Islet precursor cell (in vitro differentiated cells): ENCODE measurements around the gene WASF3.
A peak's percentile ranks its signal among the peaks of the same experiment; 100 is the strongest.

Experiments used
- DNase-seq: peaks from one replicate; pipeline ENCODE4 v3.0.0-alpha.2; 2018

Gene WASF3

DNA sequence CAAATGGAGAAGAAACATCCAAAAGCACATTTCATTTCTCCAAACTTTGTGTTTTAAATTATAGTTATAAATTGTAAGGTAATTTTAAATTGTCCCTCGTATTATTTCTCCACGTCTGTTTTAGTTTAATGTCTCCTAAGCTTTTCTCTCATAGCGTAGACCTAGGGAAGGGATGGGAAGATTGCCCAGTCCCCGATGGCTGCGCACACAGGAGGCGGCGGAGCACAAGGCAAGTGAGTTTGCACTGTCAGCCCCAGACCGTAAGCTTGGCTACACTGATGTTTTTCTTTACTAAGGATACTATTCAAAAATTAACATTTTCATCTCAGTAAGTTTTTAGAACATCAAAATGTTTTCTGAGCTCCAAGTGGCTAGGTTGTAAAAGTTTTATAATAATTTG is 130.8 kb downstream of the WASF3 start:
- DNase-seq = no peak

- DNase-seq = no peak
Measured at GRCh38 chr13:26688980-26689379, 131.5 kb downstream of the WASF3 start.

- DNase-seq = no peak
Measured at GRCh38 chr13:26693749-26694463, 136.4 kb downstream of the WASF3 start.

GRCh38 chr13:26694609-26695359 is 137.3 kb downstream of the WASF3 start:
- DNase-seq = no peak

GRCh38 chr13:26695360-26695705 is 137.8 kb downstream of the WASF3 start:
- no peak for DNase-seq

DNA sequence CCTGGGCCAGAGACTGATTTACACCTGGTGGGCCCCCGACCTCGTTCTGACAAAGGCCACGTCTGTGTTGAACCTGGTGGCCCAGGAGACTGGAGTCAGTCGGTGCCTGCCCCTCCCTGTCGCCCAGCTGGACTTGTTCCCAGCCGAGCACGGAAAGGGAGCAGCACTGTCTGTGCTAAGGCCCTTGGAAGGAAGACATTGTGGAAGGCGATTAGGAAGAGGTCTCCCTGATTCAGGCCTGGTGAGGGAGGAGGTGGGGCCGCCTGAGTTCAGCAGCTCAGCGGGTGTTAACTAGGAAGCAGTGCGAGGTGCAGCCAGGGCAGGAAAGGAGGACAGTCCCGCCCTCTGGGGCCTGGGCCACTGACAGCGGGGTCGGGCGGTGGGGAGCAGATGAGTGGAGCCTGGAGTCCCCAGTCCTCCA is 138.4 kb downstream of the WASF3 start:
- no peak for DNase-seq

DNA sequence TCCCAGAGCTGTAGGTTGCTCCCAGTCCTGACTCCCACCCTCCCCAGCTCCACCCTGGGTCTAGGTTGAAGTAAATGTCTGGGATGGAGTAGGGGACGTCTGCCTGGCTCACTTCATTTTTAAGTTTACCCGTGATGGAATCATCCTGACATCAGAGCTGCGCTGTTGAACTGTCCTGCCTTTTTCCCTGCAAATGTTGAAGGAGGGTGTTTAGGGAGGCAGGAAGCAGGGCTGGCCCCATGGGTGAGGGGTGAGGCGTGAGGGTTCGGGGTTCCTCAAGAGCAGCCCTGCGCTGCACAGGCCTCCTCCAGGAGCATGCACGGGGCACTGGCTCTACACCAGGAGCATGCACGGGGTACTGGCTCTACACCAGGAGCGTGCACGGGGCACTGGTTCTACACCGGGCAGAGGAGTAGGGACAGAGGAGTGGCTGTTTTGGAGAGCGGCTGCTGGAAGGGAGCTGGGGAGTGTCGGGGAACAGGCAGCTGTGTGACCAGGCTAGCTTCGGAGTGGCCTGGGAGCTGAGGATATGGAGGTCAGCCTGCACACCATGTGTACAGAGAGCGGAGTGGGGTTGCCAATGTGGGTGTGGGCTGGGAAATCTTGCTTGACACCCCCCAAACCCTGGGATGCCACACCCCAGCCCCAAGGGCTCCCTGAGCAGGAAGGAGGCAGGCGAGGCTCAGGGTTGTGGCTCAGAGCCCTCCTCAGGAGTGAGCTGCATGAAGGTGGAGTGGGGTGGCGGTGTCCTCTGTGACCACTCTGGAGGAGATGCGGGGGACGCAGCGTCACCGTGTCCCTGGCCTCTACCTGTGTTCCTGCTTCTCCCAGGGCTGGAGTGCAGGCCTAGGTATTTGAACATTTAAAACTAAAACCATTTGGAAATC is 139.8 kb downstream of the WASF3 start:
- no peak for DNase-seq

- DNase-seq = peak; percentile 92
Measured at GRCh38 chr13:26698392-26699196, 141.1 kb downstream of the WASF3 start.

- no peak for DNase-seq
Measured at GRCh38 chr13:26699197-26699490, 141.7 kb downstream of the WASF3 start.

- DNase-seq = no peak
Measured at GRCh38 chr13:26705536-26705935, 148.1 kb downstream of the WASF3 start.

DNA sequence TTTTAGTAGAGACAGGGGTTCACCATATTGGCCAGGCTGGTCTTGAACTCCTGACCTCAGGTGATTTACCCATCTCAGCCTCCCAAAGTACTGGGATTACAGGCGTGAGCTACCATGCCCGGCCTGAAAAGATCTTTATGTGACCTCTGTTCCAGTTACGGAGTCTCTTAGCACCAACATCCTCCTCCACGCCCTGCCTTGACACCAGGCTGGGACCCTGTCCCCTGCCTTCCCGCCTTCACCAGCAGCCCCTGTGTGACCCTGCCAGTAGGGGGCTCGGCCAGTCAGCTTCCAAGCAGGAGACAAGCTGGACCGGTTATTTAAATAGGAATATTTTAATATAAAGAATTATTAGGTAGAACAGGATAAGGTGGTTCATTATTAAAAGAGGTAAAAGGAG is 148.9 kb downstream of the WASF3 start:
- no peak for DNase-seq

- peak; percentile 73 for DNase-seq
Measured at GRCh38 chr13:26707122-26708006, 149.9 kb downstream of the WASF3 start.

DNA sequence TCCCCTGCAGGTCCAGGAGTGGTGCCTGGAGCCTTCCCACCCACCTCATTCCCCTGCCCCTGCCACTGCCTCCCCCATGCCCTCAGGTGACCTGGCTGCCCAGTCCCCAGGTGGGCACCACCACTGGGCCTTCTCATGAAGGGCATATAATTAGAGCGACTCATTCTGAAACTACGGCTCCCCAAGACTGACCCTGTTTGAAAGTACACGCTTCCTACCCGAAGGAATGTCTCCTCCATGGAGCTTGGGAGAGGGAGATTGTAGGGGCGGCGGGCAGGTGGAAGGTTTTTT is 150.5 kb downstream of the WASF3 start:
- no peak for DNase-seq

- DNase-seq = no peak
Measured at GRCh38 chr13:26709461-26709860, 152.0 kb downstream of the WASF3 start.

DNA sequence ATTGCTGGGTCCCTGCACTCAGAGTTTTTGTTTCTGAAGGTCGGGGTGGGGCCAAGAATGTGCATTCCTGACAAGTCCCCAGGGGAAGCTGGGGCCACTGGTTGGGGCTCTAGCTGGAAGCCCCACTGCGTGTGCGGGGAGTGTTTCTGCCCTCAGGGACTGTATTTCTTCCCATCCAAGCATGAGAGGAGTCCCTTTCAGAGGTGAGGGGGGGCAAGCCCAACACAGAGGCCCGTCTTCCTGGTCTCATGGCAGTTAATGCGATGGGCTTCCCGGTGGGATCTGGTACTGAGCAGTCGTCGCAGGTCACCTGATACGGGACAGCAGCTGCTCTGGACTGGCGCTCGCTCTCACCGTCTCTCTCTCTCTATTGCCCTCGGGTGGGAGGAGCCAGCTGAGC is 152.7 kb downstream of the WASF3 start:
- DNase-seq = no peak

GRCh38 chr13:26711211-26711610 is 153.7 kb downstream of the WASF3 start:
- DNase-seq = no peak

GRCh38 chr13:26713341-26713740 is 155.9 kb downstream of the WASF3 start:
- DNase-seq = no peak

DNA sequence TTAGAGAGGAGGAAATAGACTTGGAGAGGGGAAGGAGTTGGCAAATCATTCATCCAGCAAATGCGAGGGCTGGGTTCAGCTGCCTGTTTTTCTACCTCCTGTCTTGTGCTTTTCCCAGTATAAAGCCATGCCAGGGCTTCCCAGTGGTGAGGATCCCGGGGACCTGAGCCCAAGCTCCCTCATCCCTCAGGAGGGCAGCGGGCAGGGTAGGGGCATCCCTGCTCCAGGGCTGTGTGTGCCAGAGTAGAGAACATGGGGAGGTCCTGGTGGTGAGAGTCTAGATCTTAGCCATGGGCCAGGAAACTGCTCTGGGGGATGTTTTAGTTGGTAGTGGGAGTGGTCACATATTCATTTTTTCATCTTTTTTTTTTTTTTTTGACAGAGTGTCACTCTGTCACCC is 159.5 kb downstream of the WASF3 start:
- DNase-seq = no peak

DNA sequence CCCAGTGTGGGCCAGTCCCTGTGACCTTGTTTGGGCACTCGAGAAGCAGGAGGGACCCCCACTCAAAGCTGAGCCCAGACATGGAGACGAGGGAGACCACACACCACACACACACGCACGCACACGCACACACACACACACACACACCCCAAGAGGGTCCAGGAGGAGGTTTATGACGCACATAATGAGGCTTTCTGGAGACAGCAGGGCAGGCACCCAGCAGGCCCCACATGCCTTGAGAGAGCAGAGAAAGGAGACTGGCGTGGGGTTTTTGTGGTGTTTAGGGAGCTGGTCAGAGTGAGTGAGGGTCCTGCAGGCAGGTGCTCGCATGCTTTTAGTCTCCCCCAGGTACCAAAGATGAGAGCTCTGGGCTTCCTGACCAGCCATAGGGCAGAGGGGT is 160.7 kb downstream of the WASF3 start:
- DNase-seq = no peak

- DNase-seq = no peak
Measured at GRCh38 chr13:26718872-26719271, 161.4 kb downstream of the WASF3 start.

DNA sequence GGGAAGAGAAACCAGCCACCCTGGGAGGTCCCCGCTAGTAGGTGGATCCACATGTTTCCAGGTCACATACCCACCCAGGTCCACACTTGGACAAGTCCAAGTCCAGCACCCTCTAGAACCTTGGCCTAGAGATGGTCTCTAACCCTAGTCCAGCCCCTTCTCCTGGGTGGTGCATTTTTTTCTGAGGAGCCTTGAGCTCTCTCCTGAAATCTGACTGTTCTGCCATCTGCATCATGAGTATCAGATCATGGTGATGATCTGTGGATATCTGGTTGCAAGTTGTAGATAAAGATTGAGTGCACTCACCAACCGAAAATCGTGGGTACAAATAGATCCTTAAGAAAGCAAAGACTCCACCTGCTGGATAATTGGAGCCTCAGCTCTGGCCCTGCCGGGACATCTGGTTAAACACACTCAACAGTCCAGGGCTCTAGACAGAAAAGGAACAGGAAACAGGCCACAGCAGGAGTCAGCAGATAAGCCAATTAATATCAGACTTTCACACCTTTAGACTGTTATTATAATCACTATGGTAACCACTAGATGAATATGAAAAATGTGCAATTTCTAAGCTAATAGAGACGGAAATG is 162.0 kb downstream of the WASF3 start:
- no peak for DNase-seq
